Adrenal gland (tissue), 19 donors: Measurements from ENCODE around the gene ARPC5. TPM values are rescaled to one million over a fixed set of nuclear protein-coding genes. Genes with fewer than 3 reads are reported as not detected.
A peak's percentile ranks its signal among the peaks of the same experiment; 100 is the strongest.
"Not testable (repeated sequence)": the region's sequence is repeated elsewhere in the genome, so short reads cannot be mapped to it uniquely, and the experiment has no call there.

Experiments used
- DNase-seq, 7 donors: peaks; one replicate each; pipeline ENCODE4 v3.0.0-alpha.2; 2019 to 2020
- H3K27ac ChIP-seq, 5 donors: fragments of 200-600 bp; sonication (generic) in 4 of 5; 1 replicate in 3 of 5; 2 replicates in 2 of 5; pipeline versions ENCODE4 v1.5.1 to v1.8.0; 2016 to 2020; ENCODE audit warnings: mild to moderate bottlenecking in 1 of 5
- H3K27me3 ChIP-seq: fragments of 200-600 bp; 2 replicates; pipeline ENCODE4 v1.8.0; 2021
- H3K36me3 ChIP-seq, 2 donors: fragments of 200-600 bp; replicated peaks in 1 of 2; 1 replicate in 1 of 2; 2 replicates in 1 of 2; pipeline versions ENCODE4 v1.5.1 to v1.8.0; 2018 to 2022
- H3K4me1 ChIP-seq, 2 donors: fragments of 200-600 bp; replicated peaks in 1 of 2; 1 replicate in 1 of 2; 2 replicates in 1 of 2; pipeline versions ENCODE4 v1.5.1 to v1.8.0; 2018 to 2021
- H3K4me3 ChIP-seq, 4 donors: fragments of 200-600 bp; sonication (generic) in 3 of 4; one replicate each; pipeline ENCODE4 v1.5.1; 2016 to 2018
- H3K9me3 ChIP-seq, 3 donors: fragments of 200-600 bp; sonication (generic) in 1 of 3; replicated peaks in 1 of 3; 1 replicate in 2 of 3; 2 replicates in 1 of 3; pipeline versions ENCODE4 v1.5.1 to v1.8.0; 2016 to 2021
- POLR2A ChIP-seq, 2 donors: fragments of 450-650 bp; IDR thresholded peaks; one replicate each; pipeline ENCODE4 v1.6.1; 2017; ENCODE audit warnings: antibody characterized with exemption in 2 of 2, mild to moderate bottlenecking in 2 of 2, moderate library complexity in 1 of 2
- WGBS, 4 donors: extraction: QIAGEN DNeasy Blood & Tissue Kit in 2 of 4; methylation state at CpG; one replicate each; pipeline versions ENCODE4 v1.1.5 to v1.1.7; 2013 to 2017; 5-methylcytosine and 5-hydroxymethylcytosine counted together
- intact Hi-C, 2 donors: fragments of 100-400 bp; cut with DNase I; formaldehyde crosslinking; loops; one replicate each; pipeline versions ENCODE4 v1.14.1 to v1.15.0; 2022 to 2023
- long read RNA-seq, 10 donors: library from polyadenylated mRNA in 3 of 10; unstranded in 2 of 10; stranded (forward) in 1 of 10; transcript quantifications; one replicate each; pipeline ENCODE4 v2.0.0 and lab custom pipeline, GENCODE V29; 2021 to 2026
- polyA plus RNA-seq, 3 donors: library from polyadenylated mRNA; stranded (reverse); fragments of 200-250 nt in 2 of 3; fragments of 350-450 nt in 1 of 3; fragmentation: Illumina TruSeq in 1 of 3; extraction: RNeasy Lipid Tissue Mini Kit (QIAGEN cat#74804) in 1 of 3; gene quantifications; one replicate each; pipeline ENCODE4 v1.2.3, GENCODE V29; 2013 to 2014
- total RNA-seq, 9 donors: library from RNA; depleted of rRNA in 4 of 9; stranded (reverse); fragments of >200 nt in 4 of 9; fragments of 120-200 nt in 1 of 9; fragmentation: NEBNext Ultra II Directional in 1 of 9; extraction: Animal tissue kit (Norgen Biotek cat#: 25700) in 1 of 9; gene quantifications; one replicate each; pipeline versions ENCODE4 v1.1.0 to v1.2.4, GENCODE V29; 2013 to 2023
- TF ChIP-seq, protein P1 (sequence below), 6 experiments: fragments of 450-650 bp in 4 of 6; fragments of 200-600 bp in 2 of 6; sonication (generic) in 1 of 6; IDR thresholded peaks; 1 replicate in 5 of 6; 2 replicates in 1 of 6; pipeline versions ENCODE4 v1.5.1 to v1.8.0; 2016 to 2021; ENCODE audit warnings: antibody characterized with exemption in 6 of 6, mild to moderate bottlenecking in 2 of 6, moderate library complexity in 1 of 6
- donor health status: healthy with polysubstance abuse.
- donor health status: Bipolar disorder and iron deficiency.
- donor health status: DM: yes; HTN: yes; CAD: no.
- donor health status: DM: no; HTN: no; CAD: no.
- donor health status: DM: no; HTN: no; CAD: no.
- donor health status: DM: yes; HTN: yes; CAD: no.

Gene ARPC5
- total RNA-seq (100 to 1,000 TPM in 3 of 9 donors, 10 to 100 TPM in 6; 50.6 to 133 (median 92.5) TPM), polyA plus RNA-seq (10 to 100 TPM; 48.1 to 79.6 (median 68.3) TPM)
- long read RNA-seq, donor 1, full-length matches to known transcripts: 121 of 139 reads
- long read RNA-seq, donor 1, partial matches to known transcripts: 8 of 139 reads
- long read RNA-seq, donor 1, other reads (novel, unspliced or antisense): 10 of 139 reads
- long read RNA-seq, donor 2, full-length matches to known transcripts: 72 of 72 reads
- long read RNA-seq, donor 2, partial matches to known transcripts: 0 of 72 reads
- long read RNA-seq, donor 2, other reads (novel, unspliced or antisense): 0 of 72 reads
- long read RNA-seq, donor 3, full-length matches to known transcripts: 67 of 67 reads
- long read RNA-seq, donor 3, partial matches to known transcripts: 0 of 67 reads
- long read RNA-seq, donor 3, other reads (novel, unspliced or antisense): 0 of 67 reads
- long read RNA-seq, donor 4, full-length matches to known transcripts: 101 of 106 reads
- long read RNA-seq, donor 4, partial matches to known transcripts: 4 of 106 reads
- long read RNA-seq, donor 4, other reads (novel, unspliced or antisense): 1 of 106 reads
- long read RNA-seq, donor 5, full-length matches to known transcripts: 212 of 218 reads
- long read RNA-seq, donor 5, partial matches to known transcripts: 4 of 218 reads
- long read RNA-seq, donor 5, other reads (novel, unspliced or antisense): 2 of 218 reads
- long read RNA-seq, donor 6, full-length matches to known transcripts: 81 of 83 reads
- long read RNA-seq, donor 6, partial matches to known transcripts: 0 of 83 reads
- long read RNA-seq, donor 6, other reads (novel, unspliced or antisense): 2 of 83 reads
- long read RNA-seq, donor 7, full-length matches to known transcripts: 52 of 52 reads
- long read RNA-seq, donor 7, partial matches to known transcripts: 0 of 52 reads
- long read RNA-seq, donor 7, other reads (novel, unspliced or antisense): 0 of 52 reads
- long read RNA-seq, donor 8, full-length matches to known transcripts: 133 of 142 reads
- long read RNA-seq, donor 8, partial matches to known transcripts: 0 of 142 reads
- long read RNA-seq, donor 8, other reads (novel, unspliced or antisense): 9 of 142 reads
- long read RNA-seq, donor 9, full-length matches to known transcripts: 48 of 53 reads
- long read RNA-seq, donor 9, partial matches to known transcripts: 5 of 53 reads
- long read RNA-seq, donor 9, other reads (novel, unspliced or antisense): 0 of 53 reads
- long read RNA-seq, donor 10, full-length matches to known transcripts: 66 of 71 reads
- long read RNA-seq, donor 10, partial matches to known transcripts: 0 of 71 reads
- long read RNA-seq, donor 10, other reads (novel, unspliced or antisense): 5 of 71 reads

DNA sequence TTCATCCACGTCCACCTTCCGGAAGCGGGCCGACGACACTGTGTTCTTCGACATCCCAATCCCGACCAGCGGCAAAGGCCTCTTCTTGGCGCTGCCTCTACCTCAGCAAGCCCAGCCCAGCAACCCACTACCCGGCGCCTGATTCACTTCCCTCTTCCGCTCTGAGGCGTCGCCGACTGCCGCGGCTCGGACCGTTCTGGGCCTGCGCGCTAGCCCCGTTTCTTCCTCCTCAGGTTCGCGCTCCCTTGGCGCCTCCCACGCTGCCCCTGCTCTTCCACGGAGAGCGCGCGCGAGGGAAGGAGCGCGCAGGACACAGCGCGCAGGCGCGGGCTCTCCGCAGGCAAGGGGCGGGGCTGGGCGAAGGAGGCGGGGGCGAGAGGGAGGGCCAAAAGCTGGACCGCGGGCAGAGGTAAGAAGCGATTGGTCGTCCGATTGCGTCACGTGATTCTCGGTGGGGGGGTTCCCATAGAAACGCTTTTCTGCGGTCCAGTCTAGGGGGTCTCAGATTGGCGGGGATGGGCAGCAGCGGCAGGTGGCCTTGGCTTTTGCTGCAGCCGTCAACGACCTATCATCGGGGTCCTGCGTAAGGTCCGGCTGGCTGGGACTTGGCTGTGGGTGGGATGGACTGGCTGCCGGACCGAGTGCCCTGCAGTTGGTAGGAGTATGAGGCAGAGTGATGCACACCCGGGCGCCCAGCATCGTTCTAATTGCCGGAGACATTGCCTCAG is at the start of gene ARPC5:
Gene ARPC5, minus strand, starts transcription at position 178 of the 728 bp plus-strand sequence. Its CDS starts 124 bp downstream, at position 54.
- peaks cover 0 to 1% of the 10 kb centered on the region in 2 donors for H3K36me3 ChIP-seq
- 0 to 1% (median 0%) methylated on average over 23 to 65 of the region's 65 CpGs for WGBS, 4 donors
- intact Hi-C loops: no loop called here
- H3K4me3 ChIP-seq: peak within 1 kb of the TSS; percentile 65 to 91 (median 82)
- TF ChIP-seq, protein P1, sequence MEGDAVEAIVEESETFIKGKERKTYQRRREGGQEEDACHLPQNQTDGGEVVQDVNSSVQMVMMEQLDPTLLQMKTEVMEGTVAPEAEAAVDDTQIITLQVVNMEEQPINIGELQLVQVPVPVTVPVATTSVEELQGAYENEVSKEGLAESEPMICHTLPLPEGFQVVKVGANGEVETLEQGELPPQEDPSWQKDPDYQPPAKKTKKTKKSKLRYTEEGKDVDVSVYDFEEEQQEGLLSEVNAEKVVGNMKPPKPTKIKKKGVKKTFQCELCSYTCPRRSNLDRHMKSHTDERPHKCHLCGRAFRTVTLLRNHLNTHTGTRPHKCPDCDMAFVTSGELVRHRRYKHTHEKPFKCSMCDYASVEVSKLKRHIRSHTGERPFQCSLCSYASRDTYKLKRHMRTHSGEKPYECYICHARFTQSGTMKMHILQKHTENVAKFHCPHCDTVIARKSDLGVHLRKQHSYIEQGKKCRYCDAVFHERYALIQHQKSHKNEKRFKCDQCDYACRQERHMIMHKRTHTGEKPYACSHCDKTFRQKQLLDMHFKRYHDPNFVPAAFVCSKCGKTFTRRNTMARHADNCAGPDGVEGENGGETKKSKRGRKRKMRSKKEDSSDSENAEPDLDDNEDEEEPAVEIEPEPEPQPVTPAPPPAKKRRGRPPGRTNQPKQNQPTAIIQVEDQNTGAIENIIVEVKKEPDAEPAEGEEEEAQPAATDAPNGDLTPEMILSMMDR (IDR thresholded peaks at IDR 0.05): no peak
- peak; percentile 87 to 92 for TF ChIP-seq POLR2A (IDR thresholded peaks at IDR 0.05)
- peak within 1 kb of the TSS; percentile 87 to 97 (median 91) for H3K27ac ChIP-seq
- H3K27me3 ChIP-seq: no peaks in the 10 kb centered on the region
- DNase-seq: peak; percentile 95 to 98 (median 97)
- H3K4me1 ChIP-seq: peaks cover 20 to 37% of the 10 kb centered on the region in 2 donors
- H3K9me3 ChIP-seq: peaks cover 0 to 4% (median 0%) of the 10 kb centered on the region in 3 donors

DNA sequence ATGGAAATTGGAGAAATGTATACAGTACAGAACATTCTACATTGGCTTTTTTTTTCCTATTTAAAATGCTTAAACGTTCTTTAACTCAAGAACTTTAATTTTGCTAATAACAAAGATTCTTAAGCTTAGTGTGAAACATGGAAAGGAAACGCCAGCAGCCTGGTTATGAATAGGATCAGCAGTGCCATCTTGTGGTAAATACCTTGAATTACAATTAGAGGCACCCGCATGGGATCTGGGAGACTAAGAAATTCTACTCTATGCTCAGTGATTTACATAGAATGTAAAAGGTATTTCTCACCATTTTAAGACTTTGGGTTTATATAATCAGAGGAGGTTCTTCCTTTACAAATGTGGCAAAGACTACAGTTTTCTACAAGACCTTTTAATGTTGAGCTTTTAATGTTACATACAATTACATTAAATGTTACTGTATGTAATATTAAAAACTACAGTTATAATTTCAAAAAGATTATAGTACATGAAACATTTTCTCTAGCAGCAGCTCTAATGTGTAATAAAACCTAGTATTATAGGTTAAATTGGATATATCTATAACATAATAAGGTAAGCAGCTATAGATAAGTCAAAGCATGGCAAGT is 49.6 kb upstream of the ARPC5 start:
- H3K27me3 ChIP-seq: no peaks in the 10 kb centered on the region
- TF ChIP-seq POLR2A (IDR thresholded peaks at IDR 0.05): no peak
- TF ChIP-seq, protein P1 (IDR thresholded peaks at IDR 0.05): peak; percentile 70 to 85 (median 78)
- H3K9me3 ChIP-seq: no peaks in the 10 kb centered on the region
- DNase-seq: peak in 4 of 7 donors; percentile 30 to 69 (median 44)
- WGBS, 4 donors: 6 to 15% (median 9%) methylated on average over 3 of the region's 3 CpGs
- no peak overlapping the region for H3K4me3 ChIP-seq
- no peaks in the 10 kb centered on the region for H3K36me3 ChIP-seq
- intact Hi-C loops: no loop called here
- no peaks in the 10 kb centered on the region for H3K4me1 ChIP-seq
- H3K27ac ChIP-seq: no peak overlapping the region

DNA sequence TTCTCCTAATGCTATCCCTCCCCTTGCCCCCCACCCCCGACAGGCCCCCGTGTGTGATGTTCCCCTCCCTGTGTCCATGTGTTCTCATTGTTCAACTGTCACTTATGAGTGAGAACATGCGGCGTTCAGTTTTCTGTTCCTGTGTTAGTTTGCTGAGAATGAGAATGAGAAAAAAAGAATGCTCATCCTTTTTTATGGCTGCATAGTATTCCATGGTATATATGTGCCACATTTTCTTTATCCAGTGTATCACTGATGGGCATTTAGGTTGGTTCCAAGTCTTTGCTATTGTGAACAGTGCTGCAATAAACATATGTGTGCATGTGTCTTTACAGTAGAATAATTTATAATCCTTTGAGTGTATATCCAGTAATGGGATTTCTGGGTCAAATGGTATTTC is 43.8 kb upstream of the ARPC5 start:
- intact Hi-C loops, H3K4me1 ChIP-seq, H3K36me3 ChIP-seq, H3K27ac ChIP-seq, H3K9me3 ChIP-seq, H3K27me3 ChIP-seq, H3K4me3 ChIP-seq, DNase-seq: not testable (repeated sequence)
- WGBS, 4 donors: 87 to 98% (median 97%) methylated on average over 4 of the region's 4 CpGs
